HL-60 (cell line): ENCODE results near the gene ARHGEF11.

Experiments
- GABPA ChIP-seq: IDR thresholded peaks from 2 replicates; pipeline ENCODE4 v1.6.1; 2012; ENCODE audit warnings: low read depth
- POLR2AphosphoS5 ChIP-seq: IDR thresholded peaks from 2 replicates; pipeline ENCODE4 v1.6.1; 2012; ENCODE audit warnings: low read depth
- TF ChIP-seq, protein P1 (sequence below): IDR thresholded peaks from 2 replicates; pipeline ENCODE4 v1.6.1; 2012; ENCODE audit warnings: low read depth; ENCODE audit not compliant: insufficient replicate concordance
- TF ChIP-seq, protein P2 (sequence below): IDR thresholded peaks from one replicate; pipeline ENCODE4 v1.5.1; 2011; ENCODE audit warnings: low read length, control low read depth, inconsistent platforms; ENCODE audit not compliant: insufficient read depth

DNA sequence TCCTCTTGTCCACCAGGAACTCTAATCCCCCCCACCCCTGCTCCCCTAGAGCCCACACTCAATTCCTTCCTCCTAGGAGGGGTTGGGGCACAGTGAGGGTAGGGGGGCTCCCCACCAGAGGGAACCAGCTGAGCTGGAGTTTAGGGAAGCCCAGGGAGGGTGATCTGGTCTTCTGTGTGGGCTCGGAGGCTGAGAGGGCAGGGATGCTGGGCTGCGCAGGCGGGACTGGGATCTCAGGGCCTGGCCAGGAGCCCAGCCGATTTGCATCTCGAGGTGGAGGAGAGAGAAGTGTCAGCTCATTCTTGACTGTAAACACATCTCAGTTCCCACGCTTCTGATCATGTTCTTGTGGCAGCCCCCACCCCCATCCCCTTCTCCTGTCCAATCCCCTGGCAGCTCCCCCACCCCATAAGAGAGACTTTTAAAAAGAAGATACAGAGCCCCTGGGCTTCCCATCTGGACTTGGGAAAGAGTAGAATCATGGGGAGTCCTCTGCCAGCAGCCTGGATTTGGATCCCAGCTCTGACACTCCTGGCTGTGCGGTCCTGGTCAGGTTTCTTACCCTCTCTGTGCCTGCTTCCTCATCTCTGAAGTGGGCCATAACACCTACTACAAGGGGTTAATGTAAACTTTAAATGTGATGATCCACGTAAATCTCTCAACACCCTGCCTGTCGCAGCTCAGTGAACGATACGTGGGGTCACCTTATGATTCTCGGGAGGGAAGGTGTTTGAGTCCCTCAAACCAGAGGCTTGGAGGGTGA, 145.4 kb downstream of the ARHGEF11 start:
- TF ChIP-seq, protein P1, sequence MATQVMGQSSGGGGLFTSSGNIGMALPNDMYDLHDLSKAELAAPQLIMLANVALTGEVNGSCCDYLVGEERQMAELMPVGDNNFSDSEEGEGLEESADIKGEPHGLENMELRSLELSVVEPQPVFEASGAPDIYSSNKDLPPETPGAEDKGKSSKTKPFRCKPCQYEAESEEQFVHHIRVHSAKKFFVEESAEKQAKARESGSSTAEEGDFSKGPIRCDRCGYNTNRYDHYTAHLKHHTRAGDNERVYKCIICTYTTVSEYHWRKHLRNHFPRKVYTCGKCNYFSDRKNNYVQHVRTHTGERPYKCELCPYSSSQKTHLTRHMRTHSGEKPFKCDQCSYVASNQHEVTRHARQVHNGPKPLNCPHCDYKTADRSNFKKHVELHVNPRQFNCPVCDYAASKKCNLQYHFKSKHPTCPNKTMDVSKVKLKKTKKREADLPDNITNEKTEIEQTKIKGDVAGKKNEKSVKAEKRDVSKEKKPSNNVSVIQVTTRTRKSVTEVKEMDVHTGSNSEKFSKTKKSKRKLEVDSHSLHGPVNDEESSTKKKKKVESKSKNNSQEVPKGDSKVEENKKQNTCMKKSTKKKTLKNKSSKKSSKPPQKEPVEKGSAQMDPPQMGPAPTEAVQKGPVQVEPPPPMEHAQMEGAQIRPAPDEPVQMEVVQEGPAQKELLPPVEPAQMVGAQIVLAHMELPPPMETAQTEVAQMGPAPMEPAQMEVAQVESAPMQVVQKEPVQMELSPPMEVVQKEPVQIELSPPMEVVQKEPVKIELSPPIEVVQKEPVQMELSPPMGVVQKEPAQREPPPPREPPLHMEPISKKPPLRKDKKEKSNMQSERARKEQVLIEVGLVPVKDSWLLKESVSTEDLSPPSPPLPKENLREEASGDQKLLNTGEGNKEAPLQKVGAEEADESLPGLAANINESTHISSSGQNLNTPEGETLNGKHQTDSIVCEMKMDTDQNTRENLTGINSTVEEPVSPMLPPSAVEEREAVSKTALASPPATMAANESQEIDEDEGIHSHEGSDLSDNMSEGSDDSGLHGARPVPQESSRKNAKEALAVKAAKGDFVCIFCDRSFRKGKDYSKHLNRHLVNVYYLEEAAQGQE, result no peak
- TF ChIP-seq, protein P2, sequence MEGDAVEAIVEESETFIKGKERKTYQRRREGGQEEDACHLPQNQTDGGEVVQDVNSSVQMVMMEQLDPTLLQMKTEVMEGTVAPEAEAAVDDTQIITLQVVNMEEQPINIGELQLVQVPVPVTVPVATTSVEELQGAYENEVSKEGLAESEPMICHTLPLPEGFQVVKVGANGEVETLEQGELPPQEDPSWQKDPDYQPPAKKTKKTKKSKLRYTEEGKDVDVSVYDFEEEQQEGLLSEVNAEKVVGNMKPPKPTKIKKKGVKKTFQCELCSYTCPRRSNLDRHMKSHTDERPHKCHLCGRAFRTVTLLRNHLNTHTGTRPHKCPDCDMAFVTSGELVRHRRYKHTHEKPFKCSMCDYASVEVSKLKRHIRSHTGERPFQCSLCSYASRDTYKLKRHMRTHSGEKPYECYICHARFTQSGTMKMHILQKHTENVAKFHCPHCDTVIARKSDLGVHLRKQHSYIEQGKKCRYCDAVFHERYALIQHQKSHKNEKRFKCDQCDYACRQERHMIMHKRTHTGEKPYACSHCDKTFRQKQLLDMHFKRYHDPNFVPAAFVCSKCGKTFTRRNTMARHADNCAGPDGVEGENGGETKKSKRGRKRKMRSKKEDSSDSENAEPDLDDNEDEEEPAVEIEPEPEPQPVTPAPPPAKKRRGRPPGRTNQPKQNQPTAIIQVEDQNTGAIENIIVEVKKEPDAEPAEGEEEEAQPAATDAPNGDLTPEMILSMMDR, result no peak
- no peak for TF ChIP-seq POLR2AphosphoS5
- TF ChIP-seq GABPA, result no peak
